HepG2 (cell line): ENCODE results near the gene EMILIN1. TPM values are rescaled to one million over a fixed set of nuclear protein-coding genes. Genes with fewer than 3 reads are reported as not detected.

Experiments
- AGO2 ChIP-seq: fragments of 200-400 bp; formaldehyde crosslinking; optimal IDR thresholded peaks from 2 replicates; pipeline ENCODE3; 2017; ENCODE audit warnings: mild to moderate bottlenecking, low read depth, low read length, moderate library complexity
- ATF3 ChIP-seq: sonication (generic); formaldehyde crosslinking; IDR thresholded peaks from 2 replicates; pipeline ENCODE4 v1.4.0; 2020; ENCODE audit warnings: missing genetic modification reagents
- CEBPB ChIP-seq: IDR thresholded peaks from 2 replicates; pipeline ENCODE4 v1.6.1; 2011; ENCODE audit warnings: low read depth, low read length, improper control_type of control experiment, borderline replicate concordance
- CENPT ChIP-seq: sonication (generic); formaldehyde crosslinking; IDR thresholded peaks from 2 replicates; pipeline ENCODE4 v1.8.0; 2022; ENCODE audit warnings: low read depth, mild to moderate bottlenecking, moderate library complexity, missing genetic modification reagents
- FOXA3 ChIP-seq: IDR thresholded peaks from 2 replicates; pipeline ENCODE4 v1.6.1; 2016; ENCODE audit warnings: missing genetic modification reagents, missing compliant biosample characterization
- GTF2F1 ChIP-seq: fragments of 150-350 bp; IDR thresholded peaks from 2 replicates; pipeline ENCODE4 v1.6.1; 2014; ENCODE audit warnings: low read length
- HNF4G ChIP-seq, 2 experiments: sonication (generic) in 1 of 2; formaldehyde crosslinking in 1 of 2; IDR thresholded peaks; 2 replicates each; pipeline versions ENCODE4 v1.4.0 to v1.6.1; 2011 to 2020; ENCODE audit warnings: borderline replicate concordance in 2 of 2, low read depth in 2 of 2, mild to moderate bottlenecking in 2 of 2, low read length in 1 of 2, missing genetic modification reagents in 1 of 2, moderate library complexity in 1 of 2
- HOXD1 ChIP-seq: sonication (generic); formaldehyde crosslinking; IDR thresholded peaks from 2 replicates; pipeline ENCODE4 v1.5.0; 2020; ENCODE audit warnings: missing genetic modification reagents
- KMT2A ChIP-seq: sonication (generic); formaldehyde crosslinking; IDR thresholded peaks from 2 replicates; pipeline ENCODE4 v1.4.0; 2020; ENCODE audit warnings: missing genetic modification reagents
- MAF1 ChIP-seq: sonication (generic); formaldehyde crosslinking; IDR thresholded peaks from 2 replicates; pipeline ENCODE4 v1.5.0; 2020; ENCODE audit warnings: missing genetic modification reagents, borderline replicate concordance
- MBD4 ChIP-seq: IDR thresholded peaks from 2 replicates; pipeline ENCODE4 v1.6.1; 2012; ENCODE audit warnings: low read length, inconsistent platforms, borderline replicate concordance
- NFIB ChIP-seq: sonication (generic); formaldehyde crosslinking; IDR thresholded peaks from 2 replicates; pipeline ENCODE4 v1.9.0; 2021; ENCODE audit warnings: missing genetic modification reagents, mild to moderate bottlenecking, borderline replicate concordance
- NONO ChIP-seq, 2 experiments: fragments of 450-650 bp in 1 of 2; sonication (generic) in 1 of 2; formaldehyde crosslinking in 1 of 2; IDR thresholded peaks in 1 of 2; conservative IDR thresholded peaks in 1 of 2; 2 replicates each; pipeline versions ENCODE4 v1.6.1 to v1.8.0; 2017 to 2022; ENCODE audit warnings: mild to moderate bottlenecking in 1 of 2, missing genetic modification reagents in 1 of 2, moderate library complexity in 1 of 2
- PRDM4 ChIP-seq: sonication (generic); formaldehyde crosslinking; IDR thresholded peaks from 2 replicates; pipeline ENCODE4 v1.9.0; 2021; ENCODE audit warnings: missing genetic modification reagents, borderline replicate concordance
- RBM22 ChIP-seq: fragments of 200-400 bp; formaldehyde crosslinking; optimal IDR thresholded peaks from 2 replicates; pipeline ENCODE3; 2017; ENCODE audit warnings: mild to moderate bottlenecking, low read length, moderate library complexity
- ZBTB43 ChIP-seq: sonication (generic); formaldehyde crosslinking; conservative IDR thresholded peaks from 2 replicates; pipeline ENCODE4 v1.4.0; 2020; ENCODE audit warnings: missing genetic modification reagents
- ZNF577 ChIP-seq: sonication (generic); formaldehyde crosslinking; IDR thresholded peaks from 2 replicates; pipeline ENCODE4 v1.4.0; 2020; ENCODE audit warnings: mild to moderate bottlenecking, low read depth, missing genetic modification reagents, borderline replicate concordance
- ZNF782 ChIP-seq: sonication (generic); formaldehyde crosslinking; IDR thresholded peaks from 2 replicates; pipeline ENCODE4 v1.4.0; 2020; ENCODE audit warnings: missing genetic modification reagents, mild to moderate bottlenecking, borderline replicate concordance
- polyA plus RNA-seq, 8 experiments: library from polyadenylated mRNA; depleted of rRNA in 3 of 8; stranded (reverse) in 7 of 8; unstranded in 1 of 8; fragments of >200 nt; fragmentation: Illumina TruSeq in 4 of 8; extraction: Trizol in 4 of 8; gene quantifications; 2 replicates each; pipeline versions ENCODE4 v1.2.1 to v1.2.3, GENCODE V29; 2011 to 2016; ENCODE audit warnings: low read depth in 4 of 8, missing spikeins in 1 of 8, mixed read lengths in 1 of 8; ENCODE audit not compliant: insufficient read depth in 1 of 8
- total RNA-seq, 5 experiments: library from RNA; depleted of rRNA; stranded (reverse); fragments of >200 nt; fragmentation: Illumina TruSeq; extraction: Trizol; gene quantifications; 2 replicates each; pipeline ENCODE4 v1.2.3, GENCODE V29; 2016; ENCODE audit warnings: low read depth in 1 of 5
- TF ChIP-seq, protein P1 (sequence below): sonication (generic); formaldehyde crosslinking; IDR thresholded peaks from 2 replicates; pipeline ENCODE4 v1.8.1; 2023; ENCODE audit warnings: missing genetic modification reagents, inconsistent platforms, borderline replicate concordance
- TF ChIP-seq, protein P2 (sequence below): sonication (generic); formaldehyde crosslinking; IDR thresholded peaks from 2 replicates; pipeline ENCODE4 v1.4.0; 2020; ENCODE audit warnings: missing genetic modification reagents

Gene EMILIN1
- total and polyA plus RNA-seq, 2 of the 13 experiments (the other 11 are each of a cell fraction or from before 2014, with no cell fraction given): 8.1 to 9.7 TPM

- TF ChIP-seq PRDM4 (CRISPR knock-in tag) (no peak), HNF4G (IDR thresholded peaks at IDR 0.05; ENCODE audit: borderline replicate concordance, low read depth, low read length) (no peak), HNF4G (CRISPR knock-in tag; IDR thresholded peaks at IDR 0.05; ENCODE audit: borderline replicate concordance, low read depth) (0 out of 2 replicates have a peak, but pooled peaks have one; percentile 0), CEBPB (no peak), MBD4 (no peak), KMT2A (CRISPR knock-in tag) (peak; percentile 77; the same call in 1 of the 2 replicates), FOXA3 (CRISPR knock-in tag) (no peak), AGO2 (peak; percentile 94), NFIB (no peak), ZNF782 (CRISPR knock-in tag) (no peak), GTF2F1 (no peak), ZBTB43 (0 out of 2 replicates have a peak, but pooled peaks have one; percentile 31), ATF3 (CRISPR knock-in tag) (no peak), CENPT (CRISPR knock-in tag) (no peak), NONO (IDR thresholded peaks at IDR 0.05) (no peak), NONO (CRISPR knock-in tag; conservative IDR thresholded peaks at IDR 0.05) (peak; percentile 57; the same call in 1 of the 2 replicates), MAF1 (CRISPR knock-in tag) (no peak), RBM22 (no peak), HOXD1 (CRISPR knock-in tag) (0 out of 2 replicates have a peak, but pooled peaks have one; percentile 35), ZNF577 (CRISPR knock-in tag) (peak; percentile 61; the same call in 1 of the 2 replicates)
- TF ChIP-seq, protein P1, sequence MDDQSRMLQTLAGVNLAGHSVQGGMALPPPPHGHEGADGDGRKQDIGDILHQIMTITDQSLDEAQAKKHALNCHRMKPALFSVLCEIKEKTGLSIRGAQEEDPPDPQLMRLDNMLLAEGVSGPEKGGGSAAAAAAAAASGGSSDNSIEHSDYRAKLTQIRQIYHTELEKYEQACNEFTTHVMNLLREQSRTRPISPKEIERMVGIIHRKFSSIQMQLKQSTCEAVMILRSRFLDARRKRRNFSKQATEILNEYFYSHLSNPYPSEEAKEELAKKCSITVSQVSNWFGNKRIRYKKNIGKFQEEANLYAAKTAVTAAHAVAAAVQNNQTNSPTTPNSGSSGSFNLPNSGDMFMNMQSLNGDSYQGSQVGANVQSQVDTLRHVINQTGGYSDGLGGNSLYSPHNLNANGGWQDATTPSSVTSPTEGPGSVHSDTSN (CRISPR knock-in tag): no peak
- TF ChIP-seq, protein P2, sequence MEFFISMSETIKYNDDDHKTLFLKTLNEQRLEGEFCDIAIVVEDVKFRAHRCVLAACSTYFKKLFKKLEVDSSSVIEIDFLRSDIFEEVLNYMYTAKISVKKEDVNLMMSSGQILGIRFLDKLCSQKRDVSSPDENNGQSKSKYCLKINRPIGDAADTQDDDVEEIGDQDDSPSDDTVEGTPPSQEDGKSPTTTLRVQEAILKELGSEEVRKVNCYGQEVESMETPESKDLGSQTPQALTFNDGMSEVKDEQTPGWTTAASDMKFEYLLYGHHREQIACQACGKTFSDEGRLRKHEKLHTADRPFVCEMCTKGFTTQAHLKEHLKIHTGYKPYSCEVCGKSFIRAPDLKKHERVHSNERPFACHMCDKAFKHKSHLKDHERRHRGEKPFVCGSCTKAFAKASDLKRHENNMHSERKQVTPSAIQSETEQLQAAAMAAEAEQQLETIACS (CRISPR knock-in tag): peak; percentile 52; the same call in 1 of the 2 replicates
These were observed 55.7 kb downstream of the EMILIN1 start, which contains the start of gene PREB (continued) for GRCh38 chr2:27133905-27134780.
